Cardiac atrium fibroblast (primary cell): ENCODE data around the gene CPSF7. TPM values are rescaled to one million over a fixed set of nuclear protein-coding genes. Genes with fewer than 3 reads are reported as not detected.

ENCODE experiments used
- total RNA-seq: library from RNA; depleted of rRNA; stranded (reverse); fragments of >200 nt; gene quantifications from 2 replicates; pipeline ENCODE4 v1.2.3, GENCODE V29; 2015

The CPSF7 gene
- 36.6 and 38.1 TPM in 2 replicates for total RNA-seq

GRCh38 chr11:61429691-61430582 is at the start of gene CPSF7, which contains the start of gene SDHAF2:
Gene CPSF7, minus strand, starts transcription at chr11:61429975. Its CDS starts 740 bp downstream, at chr11:61429235.
Gene SDHAF2, plus strand, starts transcription at chr11:61430124. Its CDS starts 23 bp downstream, at chr11:61430147.

GRCh38 chr11:61361741-61362541 is 67.8 kb downstream of the CPSF7 start, which contains the start of the genes CYB561A3 and TMEM138:
Gene CYB561A3, minus strand, starts transcription at chr11:61361882. Its CDS starts 5,169 bp downstream, at chr11:61356713.
Gene TMEM138, plus strand, starts transcription at chr11:61362374. Its CDS starts 2,017 bp downstream, at chr11:61364391.

Other genes with a start within 250 kb of the CPSF7 start
- gene PGA3, start 226.5 kb downstream of the CPSF7 start, total RNA-seq = not detected in 2 replicates
- gene PGA4, start 207.6 kb downstream of the CPSF7 start, total RNA-seq = not detected in 2 replicates
- gene PGA5, start 188.8 kb downstream of the CPSF7 start, total RNA-seq = not detected in 2 replicates
- 8.9 and 13.0 TPM in 2 replicates for gene VWCE, start 134.7 kb downstream of the CPSF7 start, total RNA-seq
- gene DDB1, start 96.9 kb downstream of the CPSF7 start, total RNA-seq = 207 and 209 TPM in 2 replicates
- 18.6 and 55.4 TPM in 2 replicates for gene TKFC, start 96.7 kb downstream of the CPSF7 start, total RNA-seq
- gene CYB561A3, start 68.1 kb downstream of the CPSF7 start, total RNA-seq = 49.5 and 83.3 TPM in 2 replicates
- gene TMEM138, start 67.6 kb downstream of the CPSF7 start, total RNA-seq = 19.5 and 22.8 TPM in 2 replicates
- gene TMEM216, start 37.4 kb downstream of the CPSF7 start, total RNA-seq = 12.3 and 17.0 TPM in 2 replicates
- 24.6 and 55.2 TPM in 2 replicates for gene SDHAF2, start 149 bp upstream of the CPSF7 start, total RNA-seq
- not detected in 2 replicates for gene LRRC10B, start 78.8 kb upstream of the CPSF7 start, total RNA-seq
- 0.54 and 0.97 TPM in 2 replicates for gene SYT7, start 151.1 kb upstream of the CPSF7 start, total RNA-seq